Measurements from ENCODE around the gene RGS9BP.

GRCh38 chr19:32688311-32688710, 12.7 kb downstream of the RGS9BP start:
- TF ChIP-seq CTCF (conservative IDR thresholded peaks at IDR 0.05 in 1 of 2, IDR thresholded peaks at IDR 0.05 in 1 of 2; ENCODE audit: low read depth in 1 of 2, low read length in 2 of 2): no peak
- no peak for TF ChIP-seq EZH2 (IDR thresholded peaks at IDR 0.05; ENCODE audit: low read length, missing control alignments)

Data from fibroblast of lung (primary cell).